Naive thymus-derived CD8-positive, alpha-beta T cell (primary cell): ENCODE data around the gene ICA1. TPM values are rescaled to one million over a fixed set of nuclear protein-coding genes. Genes with fewer than 3 reads are reported as not detected.

Source experiments
- ATAC-seq, 2 donors: fragments of 150-1000 bp; cut with Tn5 transposase in 1 of 2; sonication (Bioruptor Pico), chemical (Tn5 transposase) in 1 of 2; 1 replicate in 1 of 2; 2 replicates in 1 of 2; pipeline ENCODE4 v1.10.0; 2021; ENCODE audit warnings: mild to moderate bottlenecking in 2 of 2, moderate library complexity in 2 of 2
- POLR2A ChIA-PET: fragments of 350-600 bp; sonication (Branson Sonifier 250); formaldehyde crosslinking; loops from one replicate; lab custom pipeline; 2021; ENCODE audit warnings: antibody characterized with exemption; lab: Charles Lee
- DNase-seq, 10 donors: peaks; one replicate each; pipeline versions ENCODE4 v3.0.0 to v3.0.0-alpha.2; 2020 to 2022
- H3K27ac Mint-ChIP-seq, 10 donors: one replicate each; pipeline ENCODE4 v1.8.0; 2020 to 2022; ENCODE audit warnings: mild to moderate bottlenecking in 10 of 10, mixed read lengths in 10 of 10, moderate library complexity in 4 of 10, inconsistent platforms in 1 of 10
- H3K27me3 Mint-ChIP-seq, 5 donors: one replicate each; pipeline ENCODE4 v1.8.0; 2021 to 2022; ENCODE audit warnings: mixed read lengths in 5 of 5
- H3K36me3 Mint-ChIP-seq, 3 donors: one replicate each; pipeline ENCODE4 v1.8.0; 2020 to 2022; ENCODE audit warnings: mixed read lengths in 3 of 3, mild to moderate bottlenecking in 2 of 3, inconsistent platforms in 1 of 3
- H3K4me1 Mint-ChIP-seq, 4 donors: one replicate each; pipeline ENCODE4 v1.8.0; 2021 to 2022; ENCODE audit warnings: mixed read lengths in 4 of 4
- H3K4me3 Mint-ChIP-seq, 10 donors: one replicate each; pipeline ENCODE4 v1.8.0; 2020 to 2022; ENCODE audit warnings: mild to moderate bottlenecking in 10 of 10, mixed read lengths in 10 of 10, moderate library complexity in 6 of 10, inconsistent platforms in 1 of 10
- H3K9me3 Mint-ChIP-seq, 9 donors: one replicate each; pipeline ENCODE4 v1.8.0; 2020 to 2022; ENCODE audit warnings: mixed read lengths in 9 of 9, mild to moderate bottlenecking in 3 of 9, inconsistent platforms in 1 of 9, moderate library complexity in 1 of 9
- polyA plus RNA-seq, 3 donors: library from polyadenylated mRNA; unstranded; fragments of 300-500 nt; fragmentation: Illumina TruSeq; gene quantifications; one replicate each; pipeline ENCODE4 v1.2.3, GENCODE V29; 2021
- total RNA-seq, 8 experiments: library from RNA in 2 of 8; stranded (reverse) in 2 of 8; gene quantifications; one replicate each; pipeline ENCODE4 v1.2.3 and lab custom pipeline; 2021 to 2026

ICA1 gene
- total and polyA plus RNA-seq, 5 experiments from 2014 or later: 0.71 to 1.3 (median 1.1) TPM; not detected in 1

- no peak for DNase-seq
- H3K27ac Mint-ChIP-seq: peak overlapping the region; percentile 91 to 98 (median 94)
- no peaks in the 10 kb centered on the region for H3K27me3 Mint-ChIP-seq
- H3K4me1 Mint-ChIP-seq: peaks cover 35 to 64% (median 61%) of the 10 kb centered on the region in 4 donors
- H3K36me3 Mint-ChIP-seq: no peaks in the 10 kb centered on the region
- no peak for ATAC-seq
- no peaks in the 10 kb centered on the region for H3K9me3 Mint-ChIP-seq
- peak overlapping the region in 8 of 10 donors; percentile 15 to 77 (median 66) for H3K4me3 Mint-ChIP-seq
- POLR2A ChIA-PET: interaction anchor here (0.7 to 2.5 kb wide), 3 partner anchors 37 to 72 kb away, joined by 3 to 9 read pairs (median 3); no protein-coding TSS in a partner anchor
Observed at GRCh38 chr7:8178353-8178752, 83.6 kb downstream of the ICA1 start.

DNA sequence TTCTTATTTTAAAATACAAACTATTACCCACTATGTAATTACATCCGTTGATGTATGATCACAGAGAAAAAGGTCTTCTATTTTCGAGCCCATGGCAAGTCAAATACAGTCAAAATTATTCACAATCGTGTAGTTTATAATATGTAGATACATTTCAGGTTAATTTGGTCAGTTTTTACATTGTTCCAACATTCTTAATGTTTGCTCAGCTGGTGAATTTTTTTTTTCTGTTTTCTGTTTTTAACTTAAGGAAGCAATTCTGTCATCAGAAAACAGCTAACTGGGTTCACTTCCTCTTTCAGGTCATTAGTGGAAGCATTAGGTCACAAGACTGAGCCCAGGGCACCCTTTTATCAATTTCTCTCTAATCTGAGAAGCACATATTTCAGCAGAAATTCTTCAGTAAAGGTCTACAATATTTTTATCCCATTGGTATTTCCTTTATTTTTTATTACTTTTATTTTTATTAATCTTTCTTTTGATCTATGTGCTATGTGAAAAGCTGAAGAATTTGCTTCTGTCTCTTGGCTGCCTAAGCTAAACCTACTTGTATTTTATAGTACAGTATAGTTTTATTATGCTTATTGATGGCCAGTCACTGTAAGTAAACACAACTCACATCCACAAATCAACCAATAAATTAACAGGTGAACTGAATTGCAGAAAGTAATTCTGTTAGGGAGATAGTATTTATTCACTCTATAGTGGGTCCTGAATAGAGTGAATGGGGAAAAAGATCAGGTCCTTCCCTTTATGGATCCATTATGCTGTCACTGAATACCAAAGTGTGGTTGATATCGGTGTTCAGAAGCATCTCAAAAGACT lies 84.6 kb downstream of the ICA1 start:
- Mint-ChIP-seq H3K27me3 (no peaks in the 10 kb centered on the region), H3K36me3 (no peaks in the 10 kb centered on the region), H3K27ac (peak overlapping the region; percentile 93 to 98 (median 96)), H3K4me3 (peak overlapping the region; percentile 64 to 86 (median 82)), H3K9me3 (no peaks in the 10 kb centered on the region), H3K4me1 (peaks cover 35 to 66% (median 61%) of the 10 kb centered on the region in 4 donors)
- POLR2A ChIA-PET: interaction anchor here (1.0 to 2.2 kb wide), 4 partner anchors 34 to 537 kb away, joined by 3 to 8 read pairs (median 4); partner anchors contain the start of gene UMAD1
- DNase-seq (peak in 3 of 10 donors; percentile 28 to 33 (median 30)), ATAC-seq (no peak)

- Mint-ChIP-seq H3K4me1 (peaks cover 32 to 66% (median 56%) of the 10 kb centered on the region in 4 donors), H3K36me3 (no peaks in the 10 kb centered on the region), H3K4me3 (peak overlapping the region; percentile 64 to 86 (median 82)), H3K9me3 (no peaks in the 10 kb centered on the region), H3K27me3 (no peaks in the 10 kb centered on the region), H3K27ac (peak overlapping the region; percentile 93 to 98 (median 96))
- ATAC-seq (peak; percentile 91 to 95), DNase-seq (peak; percentile 15 to 80 (median 62))
- POLR2A ChIA-PET: interaction anchor here (0.7 to 2.2 kb wide), 4 partner anchors 34 to 536 kb away, joined by 3 to 8 read pairs (median 4); partner anchors contain the start of gene UMAD1
Observed at GRCh38 chr7:8176370-8177081, 85.4 kb downstream of the ICA1 start.

DNA sequence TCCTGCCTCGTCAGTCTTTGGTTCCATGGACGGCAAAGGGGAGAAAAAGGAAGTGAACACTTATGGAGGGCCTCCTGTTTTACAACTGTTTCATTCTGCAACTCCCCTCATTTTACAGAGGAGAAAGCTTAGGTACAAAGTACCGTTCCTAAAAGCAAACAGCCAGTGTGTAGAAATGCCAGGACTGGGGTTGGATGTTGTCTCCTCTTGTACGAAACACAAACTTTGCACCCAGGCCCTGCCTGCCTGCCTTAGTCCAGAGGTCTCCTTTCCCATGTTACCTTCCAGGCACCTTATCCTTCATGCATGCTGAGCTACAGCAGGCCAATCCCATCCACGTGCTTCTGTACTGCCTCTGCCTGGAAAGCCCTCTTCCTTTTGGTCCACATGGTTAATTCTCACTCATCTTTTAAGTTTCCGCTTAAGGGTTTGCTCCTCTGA lies 86.0 kb downstream of the ICA1 start:
- Mint-ChIP-seq H3K27ac (peak overlapping the region; percentile 93 to 98 (median 96)), H3K27me3 (no peaks in the 10 kb centered on the region), H3K9me3 (no peaks in the 10 kb centered on the region), H3K36me3 (no peaks in the 10 kb centered on the region), H3K4me1 (peaks cover 32 to 66% (median 56%) of the 10 kb centered on the region in 4 donors), H3K4me3 (peak overlapping the region; percentile 64 to 86 (median 82))
- POLR2A ChIA-PET: interaction anchor here (0.7 to 2.2 kb wide), 3 partner anchors 33 to 535 kb away, joined by 3 to 8 read pairs (median 5); partner anchors contain the start of gene UMAD1
- no peak for DNase-seq
- ATAC-seq: no peak

DNA sequence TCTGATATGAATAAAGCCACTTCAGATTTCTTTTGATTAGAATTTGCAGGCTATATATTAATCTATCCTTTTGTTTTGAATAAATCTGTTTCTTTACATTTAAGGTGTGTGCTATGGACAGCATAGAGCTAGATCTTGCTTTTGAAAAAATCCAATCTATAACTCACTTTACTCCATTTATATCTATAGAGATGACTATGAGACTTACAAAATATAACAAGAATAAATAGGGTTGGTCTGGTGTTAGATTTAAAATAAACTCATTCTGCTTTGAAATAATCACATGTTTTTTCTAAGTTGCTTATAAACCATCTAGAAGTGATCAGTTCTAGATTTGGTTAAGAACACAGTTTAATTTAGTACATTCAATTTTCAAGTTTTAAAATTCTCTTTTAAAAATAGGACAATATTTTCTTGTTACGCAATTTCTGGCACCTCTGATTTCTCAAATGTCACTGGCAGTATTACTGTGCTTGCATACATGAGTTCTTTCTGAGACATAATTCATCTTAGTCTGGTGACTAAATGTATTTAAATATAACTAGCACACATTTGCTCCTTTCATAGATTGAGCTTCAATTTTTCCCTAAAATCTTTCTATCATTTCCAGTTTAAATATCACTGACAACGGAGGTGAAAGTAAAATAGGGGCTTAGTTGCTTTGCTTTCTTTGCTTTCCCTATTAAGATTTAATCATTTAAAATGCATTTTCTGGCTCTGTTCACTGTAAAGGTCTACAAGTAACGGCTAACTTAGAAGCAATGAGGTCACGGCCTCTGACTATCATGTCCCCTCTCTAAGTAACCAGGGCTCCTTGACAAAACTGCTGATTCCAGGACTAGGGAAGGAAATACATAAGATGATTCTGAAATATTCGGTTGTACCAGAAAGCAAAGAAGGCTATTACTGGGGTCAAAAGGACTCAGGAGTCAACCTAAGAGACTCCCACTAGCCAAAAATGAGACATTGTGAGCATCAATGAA lies 89.3 kb downstream of the ICA1 start:
- Mint-ChIP-seq H3K36me3 (no peaks in the 10 kb centered on the region), H3K9me3 (no peaks in the 10 kb centered on the region), H3K27ac (no peak overlapping the region), H3K27me3 (no peaks in the 10 kb centered on the region), H3K4me1 (peaks cover 22 to 48% (median 39%) of the 10 kb centered on the region in 4 donors), H3K4me3 (no peak overlapping the region)
- no peak for DNase-seq
- POLR2A ChIA-PET: no interaction called here
- ATAC-seq: no peak

- Mint-ChIP-seq H3K4me1 (peaks cover 8 to 13% (median 9%) of the 10 kb centered on the region in 4 donors), H3K36me3 (no peaks in the 10 kb centered on the region), H3K9me3 (no peaks in the 10 kb centered on the region), H3K4me3 (no peak overlapping the region), H3K27ac (peak overlapping the region in 1 of 10 donors; percentile 43), H3K27me3 (no peaks in the 10 kb centered on the region)
- ATAC-seq (no peak), DNase-seq (no peak)
- POLR2A ChIA-PET: no interaction called here
Observed at GRCh38 chr7:8169171-8169570, 92.8 kb downstream of the ICA1 start.

GRCh38 chr7:8168336-8168735 lies 93.6 kb downstream of the ICA1 start:
- DNase-seq (no peak), ATAC-seq (no peak)
- Mint-ChIP-seq H3K36me3 (no peaks in the 10 kb centered on the region), H3K4me3 (no peak overlapping the region), H3K27ac (no peak overlapping the region), H3K4me1 (peaks cover 2 to 8% (median 4%) of the 10 kb centered on the region in 4 donors), H3K9me3 (no peaks in the 10 kb centered on the region), H3K27me3 (no peaks in the 10 kb centered on the region)
- POLR2A ChIA-PET: no interaction called here

DNA sequence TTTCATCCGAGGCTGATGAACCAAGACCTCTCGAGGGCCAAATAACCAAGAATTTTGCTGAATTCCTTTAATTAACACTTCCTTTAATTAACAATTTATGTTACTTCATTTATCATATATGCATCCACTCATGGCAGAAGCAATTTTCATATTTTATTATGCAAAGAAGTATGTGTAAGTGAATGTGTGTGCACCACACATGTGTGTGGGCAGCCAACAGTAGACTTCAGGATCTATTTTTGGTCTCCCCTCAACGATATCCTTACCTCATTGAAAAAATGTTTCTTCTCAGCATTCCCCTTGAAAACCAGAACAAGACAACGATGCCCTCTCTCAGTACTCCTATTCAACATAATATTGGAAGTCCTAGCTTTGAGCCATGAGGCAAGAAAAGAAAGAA lies 96.8 kb downstream of the ICA1 start:
- DNase-seq: no peak
- H3K4me3 Mint-ChIP-seq: no peak overlapping the region
- ATAC-seq: no peak
- no peaks in the 10 kb centered on the region for H3K36me3 Mint-ChIP-seq
- H3K9me3 Mint-ChIP-seq: no peaks in the 10 kb centered on the region
- peaks cover 0 to 8% (median 4%) of the 10 kb centered on the region in 4 donors for H3K4me1 Mint-ChIP-seq
- no peaks in the 10 kb centered on the region for H3K27me3 Mint-ChIP-seq
- POLR2A ChIA-PET: no interaction called here
- no peak overlapping the region for H3K27ac Mint-ChIP-seq

- no peak overlapping the region for H3K4me3 Mint-ChIP-seq
- H3K9me3 Mint-ChIP-seq: no peaks in the 10 kb centered on the region
- no peak overlapping the region for H3K27ac Mint-ChIP-seq
- H3K36me3 Mint-ChIP-seq: peaks cover 0 to 4% (median 0%) of the 10 kb centered on the region in 3 donors
- DNase-seq: no peak
- ATAC-seq: no peak
- POLR2A ChIA-PET: no interaction called here
- H3K27me3 Mint-ChIP-seq: no peaks in the 10 kb centered on the region
- peaks cover 0 to 11% (median under 1%) of the 10 kb centered on the region in 4 donors for H3K4me1 Mint-ChIP-seq
Observed at GRCh38 chr7:8162181-8162580, 99.8 kb downstream of the ICA1 start.

- H3K9me3 Mint-ChIP-seq: no peaks in the 10 kb centered on the region
- peaks cover 0 to 10% (median under 1%) of the 10 kb centered on the region in 4 donors for H3K4me1 Mint-ChIP-seq
- no peak overlapping the region for H3K4me3 Mint-ChIP-seq
- DNase-seq (no peak), ATAC-seq (no peak)
- H3K27me3 Mint-ChIP-seq: no peaks in the 10 kb centered on the region
- H3K36me3 Mint-ChIP-seq: peaks cover 0 to 4% (median 0%) of the 10 kb centered on the region in 3 donors
- no peak overlapping the region for H3K27ac Mint-ChIP-seq
- POLR2A ChIA-PET: no interaction called here
Observed at GRCh38 chr7:8161364-8161828, 100.6 kb downstream of the ICA1 start.

GRCh38 chr7:8160779-8161345 lies 101.1 kb downstream of the ICA1 start:
- POLR2A ChIA-PET: interaction anchor here (0.8 kb wide), 1 partner anchor 17 kb away, joined by 3 read pairs; no protein-coding TSS in a partner anchor
- DNase-seq: no peak
- Mint-ChIP-seq H3K27ac (no peak overlapping the region), H3K9me3 (no peaks in the 10 kb centered on the region), H3K4me3 (no peak overlapping the region), H3K27me3 (no peaks in the 10 kb centered on the region), H3K36me3 (peaks cover 0 to 4% (median 0%) of the 10 kb centered on the region in 3 donors), H3K4me1 (peaks cover 0 to 9% (median under 1%) of the 10 kb centered on the region in 4 donors)
- no peak for ATAC-seq
